Measurements from ENCODE around the gene COL27A1.
A peak's percentile ranks its signal among the peaks of the same experiment; 100 is the strongest.

The COL27A1 gene

DNA sequence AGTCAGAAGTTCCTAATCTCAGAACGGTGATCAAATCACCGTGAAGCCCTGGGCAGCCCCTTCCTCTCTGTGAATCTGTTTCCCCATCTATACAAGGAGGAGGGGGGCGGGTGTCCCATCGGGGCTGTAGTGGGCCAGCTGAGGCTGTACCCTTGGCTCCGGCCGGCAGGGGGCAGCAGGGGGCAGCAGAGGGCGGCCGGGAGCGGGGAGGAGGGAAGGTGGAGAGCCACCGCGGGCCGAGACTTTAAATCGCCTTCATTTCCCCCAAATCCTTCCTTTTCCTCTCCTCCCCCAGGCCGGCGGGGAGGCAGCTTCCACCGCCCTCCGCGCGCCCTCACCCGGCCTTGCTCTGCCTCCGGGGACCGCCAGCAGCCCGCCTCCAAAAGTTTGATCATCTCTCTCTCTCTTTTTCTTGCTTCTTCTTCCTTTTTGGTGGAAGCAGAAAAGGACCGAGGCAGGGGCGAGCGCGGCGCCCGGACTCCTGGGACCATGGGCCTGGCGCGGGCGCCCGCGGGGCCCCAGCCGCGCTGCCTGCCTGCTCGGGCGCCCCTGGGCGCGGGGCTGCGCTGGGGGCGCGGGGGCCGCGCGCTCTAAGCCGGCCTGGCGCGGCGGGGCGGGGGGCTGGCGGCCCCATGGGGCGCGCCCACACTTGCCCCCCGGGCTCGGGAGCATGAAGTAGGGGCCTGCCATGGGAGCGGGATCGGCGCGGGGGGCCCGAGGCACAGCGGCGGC lies at the start of gene COL27A1:
Gene COL27A1 (plus strand): TSS at position 275 of the 732 bp plus-strand sequence. CDS start 414 bp downstream, at position 689.
- peak; percentile 69 to 73 for DNase-seq (ENCODE audit: low read depth in 2 of 2)

DNA sequence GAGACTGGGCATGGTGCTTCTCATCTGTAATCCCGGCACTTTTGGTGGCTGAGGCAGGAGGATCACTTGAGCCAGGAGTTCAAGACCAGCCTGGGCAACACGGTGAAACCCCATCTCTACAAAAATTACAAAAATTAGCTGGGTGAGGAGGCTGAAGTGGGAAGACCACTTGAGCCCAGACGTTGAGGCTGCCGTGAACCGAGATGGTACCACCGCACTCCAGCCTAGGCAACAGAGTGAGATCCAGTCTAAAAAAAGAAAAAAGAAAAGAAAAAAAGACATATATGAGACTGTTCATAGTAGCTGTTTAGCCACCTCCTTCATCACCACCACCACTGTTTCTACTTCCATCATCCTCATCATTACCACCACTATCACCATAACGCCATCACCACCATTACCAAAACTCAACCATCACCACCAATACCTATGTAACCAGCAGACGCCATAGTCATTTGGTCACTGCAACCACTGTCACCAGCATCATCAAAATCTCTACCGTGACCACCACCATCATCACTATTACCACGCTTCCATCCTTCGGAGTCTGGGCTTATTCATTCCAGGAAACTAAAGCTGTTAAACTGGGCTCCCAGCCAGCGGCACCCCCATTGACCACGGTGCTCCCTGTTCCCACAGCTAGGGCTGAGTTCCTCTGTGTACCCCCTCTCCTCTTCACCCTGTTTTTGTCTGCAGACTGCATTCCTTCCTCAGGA lies 47.9 kb upstream of the COL27A1 start:
- no peak for DNase-seq (ENCODE audit: low read depth in 2 of 2)

DNA sequence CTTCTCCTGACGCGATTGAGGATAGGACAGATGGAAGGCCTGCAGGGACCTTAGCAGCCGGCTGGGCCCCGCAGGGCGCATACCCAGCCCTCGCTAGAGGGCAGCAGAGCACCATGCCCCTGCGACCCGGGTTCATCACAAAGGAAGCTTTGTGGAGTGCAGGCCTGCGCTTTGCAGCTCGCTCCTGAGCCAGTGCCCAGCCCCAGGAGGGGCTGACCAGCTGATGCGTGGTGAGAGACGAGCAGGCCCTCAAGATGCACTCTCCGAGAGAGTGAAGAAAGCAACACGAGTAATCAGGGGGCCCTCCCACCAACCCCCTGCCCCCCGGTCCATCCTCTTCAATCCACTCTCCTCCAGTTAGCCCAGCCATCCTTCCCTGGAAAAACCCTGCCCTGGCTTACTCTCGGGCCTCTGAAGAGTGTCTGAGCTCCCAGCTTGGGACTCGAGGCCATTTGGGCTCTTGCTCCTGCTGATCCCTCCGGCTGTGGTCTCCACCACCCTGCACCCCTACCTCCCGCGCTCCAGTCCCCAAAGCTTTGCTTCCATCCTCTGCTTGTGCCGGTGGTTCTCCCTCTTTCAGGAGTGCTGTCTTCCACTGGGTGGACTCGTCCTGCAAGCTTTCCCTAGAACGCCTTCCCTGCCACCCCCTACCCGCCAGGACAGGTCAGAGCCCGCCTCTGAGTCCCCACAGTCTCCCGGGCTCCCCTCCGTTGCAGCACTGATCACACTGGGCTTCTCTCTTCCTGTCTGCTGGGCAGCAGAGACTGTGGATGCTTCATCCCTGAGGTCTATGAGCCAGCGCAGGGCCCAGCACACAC lies 47.1 kb upstream of the COL27A1 start:
- peak; percentile 41 for DNase-seq (ENCODE audit: low read depth in 2 of 2)

DNA sequence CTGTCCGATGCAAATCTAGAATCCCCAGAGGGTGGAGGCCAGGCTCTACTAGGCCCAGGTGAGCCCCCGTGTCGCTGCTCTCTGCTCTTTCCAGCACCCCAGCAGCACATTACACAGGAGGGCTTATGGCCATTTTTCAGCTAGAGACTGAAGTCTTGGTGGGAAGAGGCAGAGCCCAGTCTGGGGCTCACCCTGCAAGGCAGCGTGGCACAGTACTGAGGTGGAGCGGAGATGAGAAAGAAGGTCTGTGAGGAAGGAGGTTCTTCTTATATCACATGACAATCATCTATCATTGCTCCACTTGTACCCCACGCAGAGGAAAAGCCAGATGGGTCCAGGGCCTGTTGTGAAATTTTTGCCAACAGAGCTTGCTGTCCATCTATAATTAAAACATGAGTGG lies 46.2 kb upstream of the COL27A1 start:
- no peak for DNase-seq (ENCODE audit: low read depth in 2 of 2)

DNA sequence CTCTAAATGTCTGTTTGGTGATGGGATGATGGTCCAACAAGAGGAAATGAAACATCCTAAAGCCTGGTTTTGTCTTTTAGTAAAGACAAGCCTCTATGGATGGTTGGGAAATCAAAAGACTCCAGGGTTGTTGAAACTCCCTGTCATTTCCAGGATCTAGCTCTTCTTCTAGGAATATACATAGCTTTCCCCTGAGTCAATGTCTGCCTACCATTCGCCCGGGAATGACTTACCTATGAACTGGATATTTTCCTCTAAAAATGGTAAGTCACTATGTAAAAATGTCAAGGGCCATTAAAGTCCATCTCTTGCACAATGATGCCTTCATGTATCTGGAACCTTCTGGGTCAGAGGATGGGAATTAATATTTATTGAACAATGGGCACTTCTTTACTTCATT lies 45.2 kb upstream of the COL27A1 start:
- no peak for DNase-seq (ENCODE audit: low read depth in 2 of 2)

DNA sequence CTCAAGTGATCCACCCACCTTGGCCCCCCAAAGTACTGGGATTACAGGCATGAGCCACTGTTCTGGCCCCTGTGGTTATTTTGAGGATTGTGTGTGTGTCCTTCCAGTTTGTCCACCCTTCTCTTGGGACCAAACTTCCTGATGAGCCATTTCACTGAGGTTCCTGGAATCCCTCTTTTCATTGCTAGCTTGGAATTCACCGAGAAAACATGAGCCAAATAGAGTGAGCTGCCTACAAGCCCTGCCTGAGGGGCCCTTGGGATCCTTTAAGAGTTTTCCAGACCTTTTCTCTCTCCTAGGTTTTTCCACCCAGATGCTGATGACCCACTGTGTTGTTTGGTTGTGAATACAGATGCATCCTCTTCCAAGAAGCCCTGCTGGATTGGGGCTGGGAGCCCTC lies 43.0 kb upstream of the COL27A1 start:
- DNase-seq (ENCODE audit: low read depth in 2 of 2), result no peak

DNA sequence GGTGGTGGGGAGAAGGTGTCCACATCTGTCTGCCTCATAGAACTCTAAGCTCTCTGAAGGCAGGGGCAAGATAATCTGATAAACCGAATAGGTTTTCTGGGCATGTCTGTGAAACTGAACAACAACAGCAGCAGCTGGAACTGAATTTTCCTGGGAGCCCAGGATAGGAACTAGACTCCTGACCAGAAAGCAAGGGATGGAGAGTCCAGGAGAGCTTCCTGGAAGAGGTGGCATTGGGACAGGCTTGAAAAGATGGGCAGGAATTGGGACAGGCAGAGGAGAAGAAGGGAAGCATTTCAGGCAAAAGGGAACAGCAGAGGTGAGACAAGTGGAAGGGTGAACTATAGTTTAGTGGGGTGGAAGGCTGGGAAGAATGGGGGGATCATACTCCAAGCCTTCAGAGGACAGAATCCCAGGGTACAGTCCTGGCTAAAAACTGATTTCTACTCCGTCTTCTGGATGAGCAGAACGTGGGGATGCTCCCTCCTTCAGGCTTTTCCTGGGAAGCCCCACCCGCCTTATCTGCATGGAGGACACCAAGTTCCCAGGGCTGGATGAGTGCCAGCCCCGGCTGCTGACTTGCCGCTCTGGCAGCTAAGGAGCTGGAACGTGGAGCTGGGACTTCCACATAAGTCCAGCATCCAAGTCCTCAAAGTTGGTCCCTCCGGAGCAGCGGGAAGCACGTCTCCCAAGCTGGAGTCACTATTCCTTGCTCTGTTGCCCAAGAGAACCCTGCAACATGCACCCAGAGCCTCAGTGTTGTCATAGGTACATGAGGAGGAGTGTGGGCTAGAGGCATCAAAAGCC lies 42.4 kb upstream of the COL27A1 start:
- no peak for DNase-seq (ENCODE audit: low read depth in 2 of 2)

DNA sequence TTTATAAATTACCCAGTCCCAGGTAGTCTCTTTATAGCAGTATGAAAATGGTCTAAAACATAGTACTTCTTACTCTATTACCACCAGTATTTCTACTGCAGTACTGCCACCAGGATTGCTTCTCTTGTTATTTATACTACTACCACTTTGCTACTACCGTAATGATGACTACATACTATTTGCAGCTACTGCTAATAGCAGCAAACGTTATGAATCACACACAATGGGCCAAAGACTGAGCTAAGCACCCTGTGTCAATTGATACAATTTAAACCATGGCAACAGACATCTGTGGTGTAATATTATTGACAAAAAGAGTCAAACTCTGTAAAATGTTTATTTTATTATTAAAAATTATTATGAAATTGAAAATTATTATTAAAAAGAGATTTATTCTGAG lies 41.0 kb upstream of the COL27A1 start:
- no peak for DNase-seq (ENCODE audit: low read depth in 2 of 2)

DNA sequence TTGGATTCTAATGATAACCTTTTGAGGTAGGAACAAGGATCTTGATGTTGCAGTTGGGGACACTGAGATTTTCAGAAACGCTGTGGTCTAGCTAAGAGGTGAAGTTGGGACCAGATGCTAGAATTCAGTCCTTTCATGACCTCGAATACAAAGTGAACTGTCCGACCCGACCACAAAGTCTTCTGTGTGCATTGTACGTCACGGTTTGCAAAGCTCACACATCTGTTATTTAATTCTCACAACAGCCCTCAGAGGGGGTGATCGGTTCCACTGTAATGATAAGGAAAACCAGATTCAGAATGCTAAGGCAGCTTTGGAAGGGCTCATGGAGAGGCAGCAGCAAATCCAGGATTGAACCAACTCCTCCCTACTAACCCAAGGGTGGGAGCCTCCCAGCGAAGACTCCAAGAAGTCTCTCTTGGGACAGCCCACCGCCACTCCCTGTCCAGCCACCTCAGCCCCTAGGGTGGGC lies 39.6 kb upstream of the COL27A1 start:
- no peak for DNase-seq (ENCODE audit: low read depth in 2 of 2)

DNA sequence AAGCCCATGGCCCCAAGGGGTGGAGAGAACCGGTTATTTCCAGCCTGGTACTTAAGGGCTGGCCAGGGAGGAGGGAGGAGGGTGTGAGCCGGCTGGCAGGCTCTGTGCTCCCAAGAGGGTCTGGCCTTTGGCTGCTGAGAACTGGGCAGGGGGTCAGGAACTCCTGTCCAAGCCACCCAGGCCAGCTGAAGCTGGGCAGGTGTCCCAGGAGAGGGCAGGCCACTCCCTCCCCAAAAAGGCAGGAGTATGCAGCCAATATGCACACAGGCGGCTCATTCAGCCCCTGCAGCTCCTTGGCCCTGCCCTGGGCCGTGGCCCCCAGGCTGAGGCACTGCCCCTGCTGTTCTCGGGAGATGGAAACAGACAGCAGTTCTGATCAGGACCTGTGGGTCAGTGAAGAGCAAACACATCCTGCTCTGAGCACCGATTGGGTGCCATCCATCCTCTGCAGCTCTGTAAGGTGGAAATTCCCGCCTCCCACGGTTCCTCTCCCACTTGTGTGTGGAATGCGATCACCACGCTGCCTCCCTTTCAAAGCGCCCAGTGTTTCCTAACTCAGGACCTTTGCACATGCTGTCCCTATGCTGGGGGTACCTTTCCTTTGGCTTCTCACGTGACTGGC lies 39.1 kb upstream of the COL27A1 start:
- DNase-seq (ENCODE audit: low read depth in 2 of 2), result no peak

DNA sequence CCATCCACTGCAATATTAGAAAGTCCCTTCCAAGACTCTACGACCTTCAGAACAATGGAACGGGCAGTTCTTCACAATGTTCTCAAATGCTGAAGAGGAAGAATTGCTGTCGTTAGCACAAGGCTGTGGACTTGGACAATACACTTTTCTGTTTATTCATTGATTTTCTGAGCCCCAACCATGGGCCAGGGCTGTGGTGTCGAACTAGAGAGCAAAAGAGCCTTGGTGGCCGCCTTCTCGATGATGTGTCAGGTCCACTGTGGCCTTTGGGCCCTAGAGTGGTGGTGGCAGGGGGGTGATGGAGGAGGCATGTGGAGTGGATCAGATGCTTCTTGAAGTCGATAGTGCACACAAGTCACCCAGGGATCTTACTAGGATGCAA lies 37.7 kb upstream of the COL27A1 start:
- no peak for DNase-seq (ENCODE audit: low read depth in 2 of 2)

DNA sequence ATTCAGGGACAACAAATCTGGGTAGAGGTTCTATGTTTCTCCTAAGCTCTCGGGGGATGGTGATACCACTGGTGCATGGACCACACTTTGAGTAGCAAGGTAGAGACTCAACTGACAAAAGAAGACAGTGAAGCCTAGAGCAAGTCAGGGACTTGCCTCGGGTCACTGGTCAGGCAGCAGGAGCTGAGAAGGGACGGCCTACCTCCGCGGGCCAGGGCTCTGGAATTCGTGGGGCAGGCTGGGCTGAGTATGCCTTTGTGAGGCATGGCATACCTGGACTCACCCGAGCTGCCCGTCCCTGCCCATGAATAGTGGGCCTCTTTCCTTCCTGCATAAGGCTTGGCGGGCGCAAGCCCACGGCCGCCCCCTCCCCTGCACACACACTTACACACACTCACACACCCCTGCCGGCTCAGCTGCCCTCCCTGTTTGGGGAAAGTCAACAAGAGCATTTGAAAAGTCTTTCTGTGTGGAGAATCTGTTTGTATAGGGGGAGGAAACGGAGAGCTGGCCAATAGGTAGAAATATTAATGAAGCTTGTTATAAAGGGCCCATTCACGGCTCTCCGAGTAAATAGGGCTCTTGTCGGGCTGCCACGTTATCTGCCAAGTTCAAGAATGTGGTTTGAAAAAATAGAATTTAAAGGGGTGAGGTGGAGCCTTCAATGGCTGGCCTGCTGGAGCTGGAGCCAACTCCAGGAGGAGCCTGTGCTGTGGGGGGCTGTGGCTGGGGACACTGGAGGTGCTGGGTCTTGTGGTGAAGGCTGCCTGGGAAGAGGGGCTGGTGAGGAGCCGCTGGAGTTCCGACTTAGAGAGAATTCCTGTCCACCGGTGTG lies 37.1 kb upstream of the COL27A1 start:
- DNase-seq (ENCODE audit: low read depth in 2 of 2), result no peak

DNA sequence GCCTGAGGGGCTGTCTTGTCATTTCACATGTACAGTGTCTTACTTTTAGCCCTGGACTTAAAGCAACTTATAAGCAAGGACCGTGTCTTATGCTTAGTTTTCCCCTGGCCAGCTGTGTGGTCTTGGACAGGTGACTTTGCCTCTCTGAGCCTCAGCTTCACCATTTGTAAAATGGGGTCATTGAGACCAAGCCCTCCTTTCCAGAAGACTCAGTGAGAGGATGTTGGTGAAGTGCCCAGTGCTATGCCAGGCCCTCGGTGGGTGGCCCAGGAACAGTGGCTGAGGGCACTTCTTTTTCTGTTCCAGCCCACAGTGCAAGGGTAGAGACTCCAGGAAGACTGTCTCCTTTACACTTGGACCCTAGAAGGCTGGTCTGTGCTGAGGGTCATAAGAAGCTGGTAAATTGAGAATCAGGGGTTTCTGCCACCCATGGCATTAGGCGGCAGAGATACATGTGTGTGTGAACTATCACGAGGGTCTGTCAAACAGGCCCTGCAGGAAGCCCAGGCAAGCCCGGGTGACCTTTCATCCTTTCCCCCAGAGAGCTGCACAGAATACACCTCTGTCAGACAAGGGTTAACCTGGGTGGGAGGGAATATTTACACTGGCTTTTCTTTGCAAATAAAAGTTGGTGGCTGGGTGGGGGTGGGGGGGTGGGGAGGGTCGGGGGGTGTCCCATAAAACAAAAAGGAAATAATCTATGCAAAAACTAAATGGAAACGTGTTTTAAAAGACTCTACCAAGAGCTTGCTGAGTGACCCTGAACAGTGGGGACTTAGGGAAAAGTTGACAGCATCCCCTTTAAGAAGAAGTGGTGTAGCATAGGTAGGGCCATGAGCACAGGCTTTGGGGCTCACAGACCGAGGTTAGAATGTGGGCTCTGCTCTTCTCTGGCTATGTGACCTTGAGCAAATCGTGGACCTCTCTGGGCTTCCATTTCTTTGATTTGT lies 35.8 kb upstream of the COL27A1 start:
- DNase-seq (ENCODE audit: low read depth in 2 of 2), result no peak

DNA sequence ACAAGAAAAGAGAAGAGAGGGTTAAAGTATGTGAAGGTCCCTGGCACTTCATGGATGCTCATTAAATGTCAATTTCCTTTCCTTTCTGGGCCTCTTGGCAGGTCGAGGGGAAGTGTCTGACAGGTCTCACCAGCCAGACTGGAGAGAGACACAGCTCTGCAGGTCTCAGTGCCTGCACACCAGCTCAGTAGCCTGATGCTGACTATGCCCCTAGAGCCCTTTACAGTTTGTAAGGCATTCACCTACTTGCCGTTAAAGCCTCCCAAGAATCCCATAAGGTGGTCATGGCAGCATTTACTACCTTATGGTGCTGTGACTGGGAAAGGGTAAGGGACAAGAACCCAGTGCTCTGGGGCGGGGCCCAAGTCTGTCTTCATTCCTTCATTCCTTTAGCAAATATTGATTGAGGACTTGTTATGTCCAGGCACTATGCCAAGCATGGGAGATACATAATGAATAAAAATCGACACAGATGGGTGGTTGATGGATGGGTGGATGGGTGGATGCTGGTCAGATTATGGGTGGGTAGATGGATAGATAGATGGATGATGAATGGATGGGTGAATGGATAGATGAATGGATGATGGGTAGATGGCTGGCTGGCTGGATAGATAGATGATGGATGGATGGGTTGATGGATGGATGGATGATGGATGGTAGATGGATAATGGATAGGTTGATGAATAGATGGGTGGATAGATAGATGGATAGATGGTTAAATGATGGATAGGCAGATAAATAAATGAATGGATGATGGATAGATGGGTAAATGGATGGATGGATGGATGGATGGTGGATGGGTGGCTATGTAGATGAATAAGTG lies 34.9 kb upstream of the COL27A1 start:
- no peak for DNase-seq (ENCODE audit: low read depth in 2 of 2)

DNA sequence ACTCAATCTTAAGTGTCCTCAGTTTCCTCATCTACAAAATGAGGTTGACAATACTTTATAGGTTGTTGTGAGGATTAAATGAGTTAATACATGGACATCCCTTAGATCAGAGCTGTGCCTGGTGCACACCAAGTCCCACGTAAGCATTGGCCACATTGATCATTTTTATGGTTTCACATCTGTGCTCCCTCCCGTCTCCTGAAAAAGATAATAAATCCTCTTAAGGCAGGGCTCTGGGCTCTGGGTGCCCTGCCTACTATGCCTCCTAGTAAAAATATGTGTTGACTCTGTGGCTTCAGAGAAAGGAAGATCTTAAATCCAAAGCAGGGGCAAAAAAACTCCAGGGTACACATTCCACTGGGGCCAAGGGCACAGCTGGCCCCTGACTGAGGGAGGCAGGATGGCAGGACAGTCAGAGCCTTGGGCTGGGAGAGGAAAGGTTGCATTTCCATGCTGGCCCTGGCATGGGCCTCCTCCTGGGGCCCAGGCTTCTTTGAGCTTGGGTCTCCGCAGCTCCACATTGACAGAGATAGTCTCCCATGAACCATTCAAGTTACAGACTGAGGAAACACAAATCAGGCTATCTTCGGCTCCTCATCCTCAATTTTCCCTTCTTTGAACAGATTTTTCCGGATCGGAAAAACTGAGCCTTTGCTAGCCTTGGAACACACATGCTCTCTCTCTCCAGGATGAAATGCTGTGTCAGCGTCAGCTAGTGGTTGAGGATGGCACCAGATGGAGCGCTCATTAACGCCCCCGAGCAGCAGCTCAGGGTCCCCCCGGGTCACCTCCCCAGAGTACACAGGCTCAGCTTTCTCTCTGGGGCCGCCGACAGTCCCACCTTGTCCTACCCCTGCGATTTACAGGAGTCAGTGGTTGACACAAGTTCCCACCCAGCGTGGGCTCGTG lies 33.9 kb upstream of the COL27A1 start:
- no peak for DNase-seq (ENCODE audit: low read depth in 2 of 2)

DNA sequence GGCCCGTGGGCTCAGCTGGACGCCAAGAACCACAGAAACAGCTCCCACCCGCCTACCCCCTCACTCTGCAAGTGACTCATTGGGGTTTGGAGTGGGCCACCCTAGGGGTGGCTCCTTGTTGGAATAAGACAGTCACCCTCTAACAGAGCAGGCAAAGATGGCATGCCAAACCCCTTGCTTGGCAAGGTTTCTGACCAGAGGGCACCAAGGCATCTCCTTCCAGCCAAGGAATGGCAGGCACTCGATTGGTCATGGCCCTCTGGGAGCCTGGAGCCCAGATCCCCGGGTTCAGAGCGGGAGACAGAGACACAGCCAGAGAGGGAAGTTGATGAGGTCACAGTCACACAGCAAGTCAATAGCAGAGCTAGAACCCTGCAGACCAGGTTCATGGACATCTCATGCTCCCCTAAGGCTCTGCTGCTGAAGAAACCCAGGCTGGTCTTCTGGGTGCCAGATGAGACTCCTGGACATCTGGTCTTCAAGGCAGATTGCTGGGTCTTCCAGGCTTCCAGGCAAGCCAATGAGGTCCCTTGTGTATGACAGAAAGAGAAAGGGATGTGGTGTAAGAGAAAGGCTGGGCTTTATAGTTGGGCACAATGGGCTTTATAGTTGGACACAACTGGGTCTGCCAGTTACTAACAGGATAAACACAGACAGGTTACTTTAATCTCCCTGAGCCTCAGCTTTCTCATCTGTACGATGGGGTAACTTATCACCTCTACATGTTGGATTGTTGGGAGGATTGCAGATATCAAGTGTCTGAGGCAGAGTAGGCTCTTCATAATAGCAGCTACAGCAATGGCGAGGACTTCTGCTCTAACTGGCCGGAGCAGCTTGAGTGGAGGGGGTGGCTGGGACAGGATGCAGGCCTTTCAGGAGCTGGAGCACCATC lies 33.0 kb upstream of the COL27A1 start:
- DNase-seq (ENCODE audit: low read depth in 2 of 2), result no peak

All from stimulated activated CD8-positive, alpha-beta memory T cell treated with anti-CD3 and anti-CD28 coated beads, Interleukin-15, amount 100 ng/mL, for 48 hours (primary cell).